Measurements from ENCODE around the gene BCL3. TPM values are rescaled to one million over a fixed set of nuclear protein-coding genes. Genes with fewer than 3 reads are reported as not detected.

Gene BCL3
- total and polyA plus RNA-seq, 2 of the 13 experiments (the other 11 are each of a cell fraction or from before 2014, with no cell fraction given), result 2.3 to 4.0 TPM

DNA sequence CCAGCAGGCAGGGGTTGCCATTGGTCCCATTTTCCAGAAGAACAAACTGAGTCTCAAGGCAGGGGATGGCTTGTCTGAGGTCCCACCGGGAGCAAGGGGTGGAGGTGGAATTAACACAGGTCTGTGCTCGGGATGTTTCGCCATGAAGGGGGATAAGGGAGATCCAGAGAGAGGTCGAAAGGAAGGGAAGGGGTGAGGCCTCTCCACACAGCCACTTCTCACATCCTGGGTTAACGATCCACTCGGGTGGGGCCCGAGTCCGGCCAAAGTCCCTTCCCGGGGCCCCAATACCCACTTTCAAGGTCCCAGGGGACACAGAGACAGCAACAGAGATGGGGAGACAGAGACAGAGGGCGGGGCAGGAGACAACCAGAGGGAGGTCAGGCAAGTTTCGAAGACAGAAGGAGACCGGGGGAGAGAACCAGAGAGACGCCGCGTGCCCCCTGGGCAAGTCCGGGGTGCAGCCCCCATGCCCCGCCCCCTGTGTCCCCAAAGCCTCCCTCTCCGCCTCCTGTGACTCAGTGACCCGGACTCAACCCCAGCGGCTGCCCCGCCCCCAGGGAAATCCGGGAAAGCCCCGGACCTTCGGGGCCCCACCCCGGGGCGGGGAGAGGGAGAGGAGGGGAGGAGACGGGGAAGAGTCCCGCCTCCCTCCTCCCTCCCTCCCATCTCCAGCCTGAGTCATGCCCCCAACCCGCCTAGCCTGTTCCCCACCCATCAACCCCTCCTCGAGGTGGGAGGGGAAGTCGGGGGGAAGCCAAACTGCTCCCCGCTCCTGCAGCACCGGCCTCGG, 1.4 kb upstream of the BCL3 start (continued):
- peak; percentile 99 for TF ChIP-seq HIVEP1 (CRISPR knock-in tag; IDR thresholded peaks at IDR 0.05)
- no peak for TF ChIP-seq NBN (conservative IDR thresholded peaks at IDR 0.05)
- TF ChIP-seq, protein P1, sequence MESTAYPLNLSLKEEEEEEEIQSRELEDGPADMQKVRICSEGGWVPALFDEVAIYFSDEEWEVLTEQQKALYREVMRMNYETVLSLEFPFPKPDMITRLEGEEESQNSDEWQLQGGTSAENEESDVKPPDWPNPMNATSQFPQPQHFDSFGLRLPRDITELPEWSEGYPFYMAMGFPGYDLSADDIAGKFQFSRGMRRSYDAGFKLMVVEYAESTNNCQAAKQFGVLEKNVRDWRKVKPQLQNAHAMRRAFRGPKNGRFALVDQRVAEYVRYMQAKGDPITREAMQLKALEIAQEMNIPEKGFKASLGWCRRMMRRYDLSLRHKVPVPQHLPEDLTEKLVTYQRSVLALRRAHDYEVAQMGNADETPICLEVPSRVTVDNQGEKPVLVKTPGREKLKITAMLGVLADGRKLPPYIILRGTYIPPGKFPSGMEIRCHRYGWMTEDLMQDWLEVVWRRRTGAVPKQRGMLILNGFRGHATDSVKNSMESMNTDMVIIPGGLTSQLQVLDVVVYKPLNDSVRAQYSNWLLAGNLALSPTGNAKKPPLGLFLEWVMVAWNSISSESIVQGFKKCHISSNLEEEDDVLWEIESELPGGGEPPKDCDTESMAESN (CRISPR knock-in tag; conservative IDR thresholded peaks at IDR 0.05), result 0 out of 2 replicates have a peak, but pooled peaks have one; percentile 50
- TF ChIP-seq ATF7 (IDR thresholded peaks at IDR 0.05), result no peak
- no peak for TF ChIP-seq ATF7 (CRISPR knock-in tag; IDR thresholded peaks at IDR 0.05)
- TF ChIP-seq ZBTB10 (CRISPR knock-in tag; IDR thresholded peaks at IDR 0.05; ENCODE audit: borderline replicate concordance), result peak; percentile 95
- TF ChIP-seq ZNF597 (CRISPR knock-in tag; IDR thresholded peaks at IDR 0.05), result no peak
- TF ChIP-seq ZFP41 (CRISPR knock-in tag; IDR thresholded peaks at IDR 0.05; ENCODE audit: borderline replicate concordance), result no peak
- TF ChIP-seq ZKSCAN1 (IDR thresholded peaks at IDR 0.05; ENCODE audit: low read length), result no peak
- no peak for TF ChIP-seq TEAD2 (CRISPR knock-in tag; IDR thresholded peaks at IDR 0.05)
- TF ChIP-seq, protein P2, sequence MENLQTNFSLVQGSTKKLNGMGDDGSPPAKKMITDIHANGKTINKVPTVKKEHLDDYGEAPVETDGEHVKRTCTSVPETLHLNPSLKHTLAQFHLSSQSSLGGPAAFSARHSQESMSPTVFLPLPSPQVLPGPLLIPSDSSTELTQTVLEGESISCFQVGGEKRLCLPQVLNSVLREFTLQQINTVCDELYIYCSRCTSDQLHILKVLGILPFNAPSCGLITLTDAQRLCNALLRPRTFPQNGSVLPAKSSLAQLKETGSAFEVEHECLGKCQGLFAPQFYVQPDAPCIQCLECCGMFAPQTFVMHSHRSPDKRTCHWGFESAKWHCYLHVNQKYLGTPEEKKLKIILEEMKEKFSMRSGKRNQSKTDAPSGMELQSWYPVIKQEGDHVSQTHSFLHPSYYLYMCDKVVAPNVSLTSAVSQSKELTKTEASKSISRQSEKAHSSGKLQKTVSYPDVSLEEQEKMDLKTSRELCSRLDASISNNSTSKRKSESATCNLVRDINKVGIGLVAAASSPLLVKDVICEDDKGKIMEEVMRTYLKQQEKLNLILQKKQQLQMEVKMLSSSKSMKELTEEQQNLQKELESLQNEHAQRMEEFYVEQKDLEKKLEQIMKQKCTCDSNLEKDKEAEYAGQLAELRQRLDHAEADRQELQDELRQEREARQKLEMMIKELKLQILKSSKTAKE (CRISPR knock-in tag; IDR thresholded peaks at IDR 0.05; ENCODE audit: borderline replicate concordance), result peak; percentile 76; the same call in 1 of the 2 replicates
- TF ChIP-seq TBX3 (IDR thresholded peaks at IDR 0.05; ENCODE audit: borderline replicate concordance), result peak; percentile 9; the same call in 1 of the 2 replicates
- TF ChIP-seq ZNF235 (CRISPR knock-in tag; IDR thresholded peaks at IDR 0.05; ENCODE audit: borderline replicate concordance), result 0 out of 2 replicates have a peak, but pooled peaks have one; percentile 45
- peak; percentile 58 to 73; a peak in 3 of 4 replicates for TF ChIP-seq NR2F1 (CRISPR knock-in tag; IDR thresholded peaks at IDR 0.05)
- no peak for TF ChIP-seq AHR (CRISPR knock-in tag; IDR thresholded peaks at IDR 0.05)
- no peak for TF ChIP-seq USF2 (IDR thresholded peaks at IDR 0.05; ENCODE audit: low read depth, low read length)
- TF ChIP-seq USF2 (CRISPR knock-in tag; IDR thresholded peaks at IDR 0.05; ENCODE audit: borderline replicate concordance), result no peak
- TF ChIP-seq HNRNPK (IDR thresholded peaks at IDR 0.05; ENCODE audit: low read depth, low read length, poor library complexity, severe bottlenecking), result no peak
- no peak for TF ChIP-seq ZFP36L2 (CRISPR knock-in tag; IDR thresholded peaks at IDR 0.05)
